ENCODE measurements around the gene ITPK1. TPM values are rescaled to one million over a fixed set of nuclear protein-coding genes. Genes with fewer than 3 reads are reported as not detected.

ITPK1 gene
- total and polyA plus RNA-seq, 10 of the 15 experiments (the other 5 are each of a cell fraction or from before 2014, with no cell fraction given), result 1.3 to 73.2 (median 27.0) TPM

DNA sequence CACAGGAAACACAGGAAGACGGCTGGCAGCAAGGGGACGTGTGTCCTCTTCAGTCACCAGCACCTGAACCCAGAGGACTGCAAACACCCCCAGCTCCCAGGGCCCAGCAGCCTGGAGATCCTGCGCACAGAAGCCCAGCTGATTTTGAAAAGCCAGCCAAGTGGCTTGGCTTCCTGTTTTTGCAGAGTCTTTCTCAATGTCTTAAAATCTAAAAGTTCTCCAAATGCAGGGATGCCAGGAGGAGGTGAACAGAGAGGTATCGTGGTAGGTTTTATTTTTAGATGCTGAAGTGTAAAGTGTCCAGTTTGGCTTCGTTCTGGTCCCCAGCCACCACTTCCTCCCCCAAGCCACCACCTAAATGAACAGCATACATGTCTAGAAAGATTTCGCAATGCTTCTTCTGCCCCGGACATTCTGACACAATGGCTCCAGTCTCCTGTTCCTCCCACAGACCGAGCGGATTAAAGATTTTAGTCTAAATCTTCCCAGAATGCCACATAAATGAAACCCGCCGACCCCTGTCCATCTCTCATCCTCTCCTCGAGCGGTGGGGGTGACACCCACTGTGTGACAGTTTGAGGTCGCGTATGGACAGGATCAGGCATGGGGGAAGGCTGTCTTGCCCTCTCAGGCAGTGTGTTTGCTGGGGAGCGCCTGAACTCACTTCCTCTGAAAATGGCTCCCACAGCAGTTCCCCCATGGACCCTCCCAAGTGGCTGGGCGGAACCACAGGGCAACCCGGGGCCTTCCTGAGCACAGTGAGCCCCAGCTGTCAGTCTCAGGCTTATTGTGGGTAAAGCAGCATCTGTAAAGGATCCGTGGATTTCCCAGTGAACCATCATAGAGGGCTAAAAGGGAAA, 41.6 kb downstream of the ITPK1 start (continued):
- TF ChIP-seq E2F8 (IDR thresholded peaks at IDR 0.05; ENCODE audit: low read depth, partially characterized antibody), result no peak

DNA sequence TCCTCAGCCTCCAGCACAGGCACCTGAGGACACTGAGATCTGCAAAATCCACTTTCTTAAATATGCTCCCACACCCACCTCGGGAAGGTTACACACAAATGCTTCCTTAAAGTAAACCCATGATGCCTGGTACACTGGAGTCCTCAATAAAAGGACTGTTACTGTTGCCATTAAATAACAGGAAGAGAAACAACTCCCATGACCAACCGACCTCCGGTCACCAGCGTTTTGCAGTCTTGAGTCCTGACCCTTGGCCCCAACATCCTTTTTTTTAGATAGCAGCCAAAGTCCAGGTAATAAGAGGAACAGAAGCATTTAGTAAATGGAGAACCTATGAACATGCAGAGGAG, 42.4 kb downstream of the ITPK1 start:
- peak; percentile 40 for ATAC-seq
- Histone ChIP-seq H3K9ac (ENCODE audit: control insufficient read depth, insufficient read depth, low read length) (no peak overlapping the region), H3K27ac (ENCODE audit: control insufficient read depth, insufficient read depth) (peak overlapping the region; percentile 81), H3K36me3 (ENCODE audit: control insufficient read depth in 2 of 2, insufficient read depth in 2 of 2, low read length in 1 of 2) (peaks cover 0 to 3% of the 10 kb centered on the region in 2 experiments; a peak in 2 of 4 replicates), H3K27me3 (replicated peaks in 1 of 2; ENCODE audit: control insufficient read depth in 2 of 2, insufficient read depth in 2 of 2, low read length in 1 of 2) (no peaks in the 10 kb centered on the region), H3K9me3 (replicated peaks; ENCODE audit: control insufficient read depth, insufficient read depth, low read length) (no peaks in the 10 kb centered on the region), H3K4me2 (ENCODE audit: control insufficient read depth, insufficient read depth) (peak overlapping the region; percentile 72), H2AFZ (ENCODE audit: control insufficient read depth, low read depth, low read length) (peak overlapping the region; percentile 0; the same call in 1 of the 2 replicates), H3K79me2 (ENCODE audit: control insufficient read depth, insufficient read depth, low read length) (peaks cover 4% of the 10 kb centered on the region), H3K4me1 (ENCODE audit: control insufficient read depth, insufficient read depth, low read length) (peaks cover 30% of the 10 kb centered on the region), H3K4me3 (peak overlapping the region; percentile 3; the same call in 1 of the 2 replicates), H4K20me1 (ENCODE audit: control insufficient read depth, insufficient read depth) (no peaks in the 10 kb centered on the region)
- CTCF ChIA-PET, result interaction anchor here (0.9 to 6.2 kb wide), 7 partner anchors 8 to 121 kb away, joined by 3 to 50 read pairs (median 10); no protein-coding TSS in a partner anchor
- intact Hi-C loops (cut with micrococcal nuclease; ENCODE audit: unreplicated experiment) (loop anchor here (2.0 kb wide), 1 partner anchor 39 kb away; no protein-coding TSS in a partner anchor), in situ Hi-C loops (cut with MboI) (no loop called here)
- SMC1A ChIA-PET (ENCODE audit: uncharacterized antibody, unreplicated experiment), result interaction anchor here (0.7 to 4.9 kb wide), 5 partner anchors 9 to 40 kb away, joined by 3 to 36 read pairs (median 6); no protein-coding TSS in a partner anchor
- no peak for FAIRE-seq
- 34% methylated on average over 4 of the region's 4 CpGs for WGBS (ENCODE audit: insufficient coverage, insufficient replicate concordance, low lambda C conversion rate, missing lambda C conversion rate)
- RAD21 ChIA-PET (ENCODE audit: unreplicated experiment), result interaction anchor here (1.0 to 3.3 kb wide), 10 partner anchors 9 to 121 kb away, joined by 3 to 41 read pairs (median 5); no protein-coding TSS in a partner anchor
- POLR2A ChIA-PET, result interaction anchor here (0.6 to 4.4 kb wide), 4 partner anchors 9 to 40 kb away, joined by 4 to 25 read pairs (median 14); no protein-coding TSS in a partner anchor
- no TSS peak for BruUV-seq (replicated peaks)
- TF ChIP-seq NR2C1 (IDR thresholded peaks at IDR 0.05) (peak; percentile 50), NR2F1 (conservative IDR thresholded peaks at IDR 0.05) (peak; percentile 90), SPI1 (IDR thresholded peaks at IDR 0.05; ENCODE audit: borderline replicate concordance, insufficient read depth, low read depth, low read length) (peak; percentile 41; the same call in 1 of the 2 replicates), ZNF687 (IDR thresholded peaks at IDR 0.05) (peak; percentile 57)
- TF ChIP-seq, protein P1, sequence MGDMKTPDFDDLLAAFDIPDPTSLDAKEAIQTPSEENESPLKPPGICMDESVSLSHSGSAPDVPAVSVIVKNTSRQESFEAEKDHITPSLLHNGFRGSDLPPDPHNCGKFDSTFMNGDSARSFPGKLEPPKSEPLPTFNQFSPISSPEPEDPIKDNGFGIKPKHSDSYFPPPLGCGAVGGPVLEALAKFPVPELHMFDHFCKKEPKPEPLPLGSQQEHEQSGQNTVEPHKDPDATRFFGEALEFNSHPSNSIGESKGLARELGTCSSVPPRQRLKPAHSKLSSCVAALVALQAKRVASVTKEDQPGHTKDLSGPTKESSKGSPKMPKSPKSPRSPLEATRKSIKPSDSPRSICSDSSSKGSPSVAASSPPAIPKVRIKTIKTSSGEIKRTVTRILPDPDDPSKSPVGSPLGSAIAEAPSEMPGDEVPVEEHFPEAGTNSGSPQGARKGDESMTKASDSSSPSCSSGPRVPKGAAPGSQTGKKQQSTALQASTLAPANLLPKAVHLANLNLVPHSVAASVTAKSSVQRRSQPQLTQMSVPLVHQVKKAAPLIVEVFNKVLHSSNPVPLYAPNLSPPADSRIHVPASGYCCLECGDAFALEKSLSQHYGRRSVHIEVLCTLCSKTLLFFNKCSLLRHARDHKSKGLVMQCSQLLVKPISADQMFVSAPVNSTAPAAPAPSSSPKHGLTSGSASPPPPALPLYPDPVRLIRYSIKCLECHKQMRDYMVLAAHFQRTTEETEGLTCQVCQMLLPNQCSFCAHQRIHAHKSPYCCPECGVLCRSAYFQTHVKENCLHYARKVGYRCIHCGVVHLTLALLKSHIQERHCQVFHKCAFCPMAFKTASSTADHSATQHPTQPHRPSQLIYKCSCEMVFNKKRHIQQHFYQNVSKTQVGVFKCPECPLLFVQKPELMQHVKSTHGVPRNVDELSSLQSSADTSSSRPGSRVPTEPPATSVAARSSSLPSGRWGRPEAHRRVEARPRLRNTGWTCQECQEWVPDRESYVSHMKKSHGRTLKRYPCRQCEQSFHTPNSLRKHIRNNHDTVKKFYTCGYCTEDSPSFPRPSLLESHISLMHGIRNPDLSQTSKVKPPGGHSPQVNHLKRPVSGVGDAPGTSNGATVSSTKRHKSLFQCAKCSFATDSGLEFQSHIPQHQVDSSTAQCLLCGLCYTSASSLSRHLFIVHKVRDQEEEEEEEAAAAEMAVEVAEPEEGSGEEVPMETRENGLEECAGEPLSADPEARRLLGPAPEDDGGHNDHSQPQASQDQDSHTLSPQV (IDR thresholded peaks at IDR 0.05), result no peak
- DNase-seq (ENCODE audit: low read depth, low spot score), result no peak

All from GM12878 (cell line).